Mesodermal cell (in vitro differentiated cells): ENCODE results near the gene RAB1A.

Experiments used
- H3K27ac ChIP-seq: 2 replicates; pipeline ENCODE4 v1.7.0; 2013; ENCODE audit warnings: mild to moderate bottlenecking, low read depth, low read length, moderate library complexity; ENCODE audit not compliant: severe bottlenecking
- H3K36me3 ChIP-seq: 2 replicates; pipeline ENCODE4 v1.7.1; 2013; ENCODE audit warnings: mild to moderate bottlenecking, low read length, moderate library complexity; ENCODE audit not compliant: control insufficient read depth, insufficient read depth
- H3K4me1 ChIP-seq: one replicate; pipeline ENCODE4 v1.7.1; 2013; ENCODE audit warnings: mild to moderate bottlenecking, low read length; ENCODE audit not compliant: insufficient read depth, control insufficient read depth, poor library complexity, severe bottlenecking
- H3K4me3 ChIP-seq: 2 replicates; pipeline ENCODE4 v1.7.0; 2013; ENCODE audit warnings: low read length, control low read depth, mild to moderate bottlenecking; ENCODE audit not compliant: insufficient read depth, poor library complexity, severe bottlenecking; ENCODE audit errors: extremely low read depth
- H3K9me3 ChIP-seq: 2 replicates; pipeline ENCODE4 v1.7.1; 2013; ENCODE audit warnings: mild to moderate bottlenecking, low read length, moderate library complexity; ENCODE audit not compliant: control insufficient read depth
- WGBS, 2 experiments: methylation state at CpG; one replicate each; pipeline ENCODE4 v1.1.5; 2013; ENCODE audit warnings: missing lambda C conversion rate in 2 of 2; ENCODE audit not compliant: insufficient coverage in 2 of 2; 5-methylcytosine and 5-hydroxymethylcytosine counted together

The RAB1A gene

GRCh38 chr2:65049010-65049639, 80.8 kb downstream of the RAB1A start:
- Histone ChIP-seq H3K4me1 (no peaks in the 10 kb centered on the region), H3K27ac (no peak overlapping the region), H3K9me3 (peaks cover 23% of the 10 kb centered on the region), H3K4me3 (no peak overlapping the region), H3K36me3 (no peaks in the 10 kb centered on the region)
- 86 to 100% methylated on average over 1 of the region's 1 CpG for WGBS, 2 experiments

GRCh38 chr2:65046633-65047407, 83.1 kb downstream of the RAB1A start:
- Histone ChIP-seq H3K36me3 (no peaks in the 10 kb centered on the region), H3K4me3 (no peak overlapping the region), H3K4me1 (no peaks in the 10 kb centered on the region), H3K27ac (no peak overlapping the region), H3K9me3 (peaks cover 32% of the 10 kb centered on the region)
- 87 to 98% methylated on average over 7 to 9 of the region's 11 CpGs for WGBS, 2 experiments

- 51 to 55% methylated on average over 6 to 7 of the region's 10 CpGs for WGBS, 2 experiments
- no peaks in the 10 kb centered on the region for H3K36me3 ChIP-seq
- no peak overlapping the region for H3K27ac ChIP-seq
- H3K4me3 ChIP-seq: no peak overlapping the region
- no peaks in the 10 kb centered on the region for H3K4me1 ChIP-seq
- H3K9me3 ChIP-seq: peaks cover 32% of the 10 kb centered on the region
Observed at GRCh38 chr2:65045651-65046050, 84.3 kb downstream of the RAB1A start.

- no peak overlapping the region for H3K4me3 ChIP-seq
- H3K36me3 ChIP-seq: no peaks in the 10 kb centered on the region
- WGBS, 2 experiments: 95% methylated on average over 4 to 6 of the region's 7 CpGs
- peaks cover 32% of the 10 kb centered on the region for H3K9me3 ChIP-seq
- H3K27ac ChIP-seq: no peak overlapping the region
- no peaks in the 10 kb centered on the region for H3K4me1 ChIP-seq
Observed at GRCh38 chr2:65044097-65044735, 85.7 kb downstream of the RAB1A start.

- no peaks in the 10 kb centered on the region for H3K36me3 ChIP-seq
- no peak overlapping the region for H3K27ac ChIP-seq
- H3K9me3 ChIP-seq: peaks cover 23% of the 10 kb centered on the region
- H3K4me3 ChIP-seq: no peak overlapping the region
- WGBS, 2 experiments: 67% methylated on average over 1 of the region's 2 CpGs; no CpG with 5 or more reads in 1 of the 2 experiments
- H3K4me1 ChIP-seq: no peaks in the 10 kb centered on the region
Observed at GRCh38 chr2:65043001-65043400, 86.9 kb downstream of the RAB1A start.

- Histone ChIP-seq H3K4me1 (no peaks in the 10 kb centered on the region), H3K4me3 (no peak overlapping the region), H3K9me3 (peaks cover 16% of the 10 kb centered on the region), H3K27ac (no peak overlapping the region), H3K36me3 (no peaks in the 10 kb centered on the region)
- WGBS, 2 experiments: 39 to 42% methylated on average over 7 to 11 of the region's 13 CpGs
Observed at GRCh38 chr2:65040400-65041261, 89.3 kb downstream of the RAB1A start.

GRCh38 chr2:65039640-65040039, 90.3 kb downstream of the RAB1A start:
- peaks cover 12% of the 10 kb centered on the region for H3K9me3 ChIP-seq
- no peak overlapping the region for H3K27ac ChIP-seq
- WGBS, 2 experiments: 86 to 95% methylated on average over 2 of the region's 3 CpGs
- H3K4me3 ChIP-seq: no peak overlapping the region
- no peaks in the 10 kb centered on the region for H3K36me3 ChIP-seq
- no peaks in the 10 kb centered on the region for H3K4me1 ChIP-seq

- H3K27ac ChIP-seq: no peak overlapping the region
- 79 to 84% methylated on average over 2 to 3 of the region's 3 CpGs for WGBS, 2 experiments
- H3K4me3 ChIP-seq: no peak overlapping the region
- no peaks in the 10 kb centered on the region for H3K9me3 ChIP-seq
- H3K4me1 ChIP-seq: no peaks in the 10 kb centered on the region
- no peaks in the 10 kb centered on the region for H3K36me3 ChIP-seq
Observed at GRCh38 chr2:65037178-65037577, 92.7 kb downstream of the RAB1A start.
